H1 (cell line): ENCODE measurements around the gene TSPAN16. TPM values are rescaled to one million over a fixed set of nuclear protein-coding genes. Genes with fewer than 3 reads are reported as not detected.

Source experiments
- CBX8 ChIP-seq: fragments of 300-800, 300-1000 bp; sonication (generic); IDR thresholded peaks from 2 replicates; pipeline ENCODE4 v1.7.1; 2016; ENCODE audit warnings: low read depth, low read length, borderline replicate concordance
- polyA plus RNA-seq, 7 experiments: library from polyadenylated mRNA; depleted of rRNA in 3 of 7; stranded (reverse) in 5 of 7; unstranded in 2 of 7; fragments of >200 nt in 5 of 7; fragments of 200-250 nt in 2 of 7; gene quantifications; 1 replicate in 5 of 7; 2 replicates in 1 of 7; 4 replicates in 1 of 7; pipeline versions ENCODE4 v1.2.1 to v1.2.3, GENCODE V29; 2011 to 2013; ENCODE audit warnings: missing spikeins in 2 of 7, mixed read lengths in 2 of 7
- total RNA-seq: library from RNA; stranded (reverse); fragmentation: NEBNext Ultra II Directional; extraction: Animal tissue kit (Norgen Biotek cat#: 25700); gene quantifications from 2 replicates; pipeline ENCODE4 v1.2.1, GENCODE V29; 2021
- TF ChIP-seq, protein P1 (sequence below): fragments of 300-600 bp; sonication (generic); IDR thresholded peaks from 2 replicates; pipeline ENCODE4 v1.7.1; 2012; ENCODE audit warnings: low read length, moderate library complexity, mild to moderate bottlenecking, inconsistent platforms; ENCODE audit not compliant: insufficient replicate concordance

Gene TSPAN16
- total and polyA plus RNA-seq, 2 of the 8 experiments (the other 6 are each of a cell fraction or from before 2014, with no cell fraction given): not detected

DNA sequence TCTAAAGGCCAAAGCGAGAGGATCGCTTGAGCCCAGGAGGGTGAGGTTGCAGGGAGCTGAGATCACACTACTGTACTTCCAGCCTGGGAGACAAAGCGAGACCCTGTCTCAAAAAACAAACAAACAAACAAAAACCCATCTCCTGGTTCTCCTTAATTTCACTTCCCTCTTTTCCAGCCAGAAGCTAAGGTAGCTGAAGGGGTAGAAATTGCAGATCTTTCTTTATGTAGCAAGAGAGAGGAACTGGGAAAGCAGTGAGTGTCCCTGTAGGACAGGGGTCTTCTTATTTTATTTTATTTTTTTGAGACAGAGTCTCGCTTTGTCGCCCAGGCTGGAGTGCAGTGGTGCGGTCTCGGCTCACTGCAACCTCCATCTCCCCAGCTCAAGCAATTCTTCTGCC, 4.5 kb upstream of the TSPAN16 start (continued):
- TF ChIP-seq, protein P1, sequence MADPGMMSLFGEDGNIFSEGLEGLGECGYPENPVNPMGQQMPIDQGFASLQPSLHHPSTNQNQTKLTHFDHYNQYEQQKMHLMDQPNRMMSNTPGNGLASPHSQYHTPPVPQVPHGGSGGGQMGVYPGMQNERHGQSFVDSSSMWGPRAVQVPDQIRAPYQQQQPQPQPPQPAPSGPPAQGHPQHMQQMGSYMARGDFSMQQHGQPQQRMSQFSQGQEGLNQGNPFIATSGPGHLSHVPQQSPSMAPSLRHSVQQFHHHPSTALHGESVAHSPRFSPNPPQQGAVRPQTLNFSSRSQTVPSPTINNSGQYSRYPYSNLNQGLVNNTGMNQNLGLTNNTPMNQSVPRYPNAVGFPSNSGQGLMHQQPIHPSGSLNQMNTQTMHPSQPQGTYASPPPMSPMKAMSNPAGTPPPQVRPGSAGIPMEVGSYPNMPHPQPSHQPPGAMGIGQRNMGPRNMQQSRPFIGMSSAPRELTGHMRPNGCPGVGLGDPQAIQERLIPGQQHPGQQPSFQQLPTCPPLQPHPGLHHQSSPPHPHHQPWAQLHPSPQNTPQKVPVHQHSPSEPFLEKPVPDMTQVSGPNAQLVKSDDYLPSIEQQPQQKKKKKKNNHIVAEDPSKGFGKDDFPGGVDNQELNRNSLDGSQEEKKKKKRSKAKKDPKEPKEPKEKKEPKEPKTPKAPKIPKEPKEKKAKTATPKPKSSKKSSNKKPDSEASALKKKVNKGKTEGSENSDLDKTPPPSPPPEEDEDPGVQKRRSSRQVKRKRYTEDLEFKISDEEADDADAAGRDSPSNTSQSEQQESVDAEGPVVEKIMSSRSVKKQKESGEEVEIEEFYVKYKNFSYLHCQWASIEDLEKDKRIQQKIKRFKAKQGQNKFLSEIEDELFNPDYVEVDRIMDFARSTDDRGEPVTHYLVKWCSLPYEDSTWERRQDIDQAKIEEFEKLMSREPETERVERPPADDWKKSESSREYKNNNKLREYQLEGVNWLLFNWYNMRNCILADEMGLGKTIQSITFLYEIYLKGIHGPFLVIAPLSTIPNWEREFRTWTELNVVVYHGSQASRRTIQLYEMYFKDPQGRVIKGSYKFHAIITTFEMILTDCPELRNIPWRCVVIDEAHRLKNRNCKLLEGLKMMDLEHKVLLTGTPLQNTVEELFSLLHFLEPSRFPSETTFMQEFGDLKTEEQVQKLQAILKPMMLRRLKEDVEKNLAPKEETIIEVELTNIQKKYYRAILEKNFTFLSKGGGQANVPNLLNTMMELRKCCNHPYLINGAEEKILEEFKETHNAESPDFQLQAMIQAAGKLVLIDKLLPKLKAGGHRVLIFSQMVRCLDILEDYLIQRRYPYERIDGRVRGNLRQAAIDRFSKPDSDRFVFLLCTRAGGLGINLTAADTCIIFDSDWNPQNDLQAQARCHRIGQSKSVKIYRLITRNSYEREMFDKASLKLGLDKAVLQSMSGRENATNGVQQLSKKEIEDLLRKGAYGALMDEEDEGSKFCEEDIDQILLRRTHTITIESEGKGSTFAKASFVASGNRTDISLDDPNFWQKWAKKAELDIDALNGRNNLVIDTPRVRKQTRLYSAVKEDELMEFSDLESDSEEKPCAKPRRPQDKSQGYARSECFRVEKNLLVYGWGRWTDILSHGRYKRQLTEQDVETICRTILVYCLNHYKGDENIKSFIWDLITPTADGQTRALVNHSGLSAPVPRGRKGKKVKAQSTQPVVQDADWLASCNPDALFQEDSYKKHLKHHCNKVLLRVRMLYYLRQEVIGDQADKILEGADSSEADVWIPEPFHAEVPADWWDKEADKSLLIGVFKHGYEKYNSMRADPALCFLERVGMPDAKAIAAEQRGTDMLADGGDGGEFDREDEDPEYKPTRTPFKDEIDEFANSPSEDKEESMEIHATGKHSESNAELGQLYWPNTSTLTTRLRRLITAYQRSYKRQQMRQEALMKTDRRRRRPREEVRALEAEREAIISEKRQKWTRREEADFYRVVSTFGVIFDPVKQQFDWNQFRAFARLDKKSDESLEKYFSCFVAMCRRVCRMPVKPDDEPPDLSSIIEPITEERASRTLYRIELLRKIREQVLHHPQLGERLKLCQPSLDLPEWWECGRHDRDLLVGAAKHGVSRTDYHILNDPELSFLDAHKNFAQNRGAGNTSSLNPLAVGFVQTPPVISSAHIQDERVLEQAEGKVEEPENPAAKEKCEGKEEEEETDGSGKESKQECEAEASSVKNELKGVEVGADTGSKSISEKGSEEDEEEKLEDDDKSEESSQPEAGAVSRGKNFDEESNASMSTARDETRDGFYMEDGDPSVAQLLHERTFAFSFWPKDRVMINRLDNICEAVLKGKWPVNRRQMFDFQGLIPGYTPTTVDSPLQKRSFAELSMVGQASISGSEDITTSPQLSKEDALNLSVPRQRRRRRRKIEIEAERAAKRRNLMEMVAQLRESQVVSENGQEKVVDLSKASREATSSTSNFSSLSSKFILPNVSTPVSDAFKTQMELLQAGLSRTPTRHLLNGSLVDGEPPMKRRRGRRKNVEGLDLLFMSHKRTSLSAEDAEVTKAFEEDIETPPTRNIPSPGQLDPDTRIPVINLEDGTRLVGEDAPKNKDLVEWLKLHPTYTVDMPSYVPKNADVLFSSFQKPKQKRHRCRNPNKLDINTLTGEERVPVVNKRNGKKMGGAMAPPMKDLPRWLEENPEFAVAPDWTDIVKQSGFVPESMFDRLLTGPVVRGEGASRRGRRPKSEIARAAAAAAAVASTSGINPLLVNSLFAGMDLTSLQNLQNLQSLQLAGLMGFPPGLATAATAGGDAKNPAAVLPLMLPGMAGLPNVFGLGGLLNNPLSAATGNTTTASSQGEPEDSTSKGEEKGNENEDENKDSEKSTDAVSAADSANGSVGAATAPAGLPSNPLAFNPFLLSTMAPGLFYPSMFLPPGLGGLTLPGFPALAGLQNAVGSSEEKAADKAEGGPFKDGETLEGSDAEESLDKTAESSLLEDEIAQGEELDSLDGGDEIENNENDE: no peak
- no peak for TF ChIP-seq CBX8
